Activated naive CD8-positive, alpha-beta T cell (primary cell): ENCODE results near the gene MRPL42.
"Not testable (repeated sequence)": the region's sequence is repeated elsewhere in the genome, so short reads cannot be mapped to it uniquely, and the experiment has no call there.

Experiments used
- H3K27ac Mint-ChIP-seq: one replicate; pipeline ENCODE4 v1.8.0; 2021; ENCODE audit warnings: mixed read lengths
- H3K27me3 Mint-ChIP-seq: one replicate; pipeline ENCODE4 v1.8.0; 2021; ENCODE audit warnings: mixed read lengths
- H3K36me3 Mint-ChIP-seq: one replicate; pipeline ENCODE4 v1.8.0; 2021; ENCODE audit warnings: mixed read lengths
- H3K4me1 Mint-ChIP-seq: one replicate; pipeline ENCODE4 v1.8.0; 2021; ENCODE audit warnings: low read depth, mixed read lengths
- H3K4me3 Mint-ChIP-seq: one replicate; pipeline ENCODE4 v1.8.0; 2021; ENCODE audit warnings: mild to moderate bottlenecking, mixed read lengths
- H3K9me3 Mint-ChIP-seq: one replicate; pipeline ENCODE4 v1.8.0; 2021; ENCODE audit warnings: low read depth, mixed read lengths

MRPL42 gene

DNA sequence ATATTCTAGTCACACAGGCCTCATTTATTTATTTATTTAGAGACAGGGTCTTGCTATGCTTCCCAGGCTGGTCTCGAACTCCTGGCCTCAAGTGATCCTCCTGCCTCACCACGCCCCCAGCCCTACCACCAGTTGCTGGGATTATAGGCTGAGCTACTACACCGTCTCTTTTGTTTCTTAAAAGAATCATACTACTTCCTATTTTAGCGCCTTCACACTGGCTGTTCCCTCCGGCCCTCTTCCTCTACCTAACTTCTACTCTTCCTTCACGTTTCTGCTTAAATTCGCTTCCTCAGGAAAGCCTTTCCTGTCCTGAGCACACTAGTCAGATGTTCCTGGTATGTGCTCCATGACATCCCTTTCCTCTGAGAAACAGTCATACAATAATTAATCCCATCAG is 6.4 kb upstream of the MRPL42 start:
- peaks cover 2% of the 10 kb centered on the region for H3K36me3 Mint-ChIP-seq
- no peaks in the 10 kb centered on the region for H3K27me3 Mint-ChIP-seq
- no peaks in the 10 kb centered on the region for H3K4me1 Mint-ChIP-seq
- no peak overlapping the region for H3K27ac Mint-ChIP-seq
- no peaks in the 10 kb centered on the region for H3K9me3 Mint-ChIP-seq
- no peak overlapping the region for H3K4me3 Mint-ChIP-seq

DNA sequence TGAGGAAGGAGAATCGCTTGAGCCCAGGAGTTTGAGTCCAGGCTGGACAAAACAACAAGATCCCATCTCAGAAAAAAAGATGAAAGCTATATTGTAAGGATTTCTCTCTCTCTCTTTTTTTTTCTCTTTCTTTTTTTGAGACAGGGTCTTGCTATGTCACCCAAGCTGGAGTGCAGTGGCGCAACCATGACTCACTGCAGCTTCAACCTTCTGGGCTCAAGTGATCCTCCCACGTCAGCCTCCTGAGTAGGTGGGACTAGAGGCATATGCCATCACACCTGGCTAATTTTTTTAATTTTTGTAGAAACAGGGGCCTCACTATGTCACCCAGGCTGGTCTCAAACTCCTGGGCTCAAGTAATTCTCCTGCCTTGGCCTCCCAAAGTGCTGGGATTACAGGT is 5.8 kb upstream of the MRPL42 start:
- Mint-ChIP-seq H3K9me3 (no peaks in the 10 kb centered on the region), H3K36me3 (peaks cover 2% of the 10 kb centered on the region), H3K27me3 (no peaks in the 10 kb centered on the region), H3K4me1 (no peaks in the 10 kb centered on the region), H3K27ac (no peak overlapping the region), H3K4me3 (no peak overlapping the region)

DNA sequence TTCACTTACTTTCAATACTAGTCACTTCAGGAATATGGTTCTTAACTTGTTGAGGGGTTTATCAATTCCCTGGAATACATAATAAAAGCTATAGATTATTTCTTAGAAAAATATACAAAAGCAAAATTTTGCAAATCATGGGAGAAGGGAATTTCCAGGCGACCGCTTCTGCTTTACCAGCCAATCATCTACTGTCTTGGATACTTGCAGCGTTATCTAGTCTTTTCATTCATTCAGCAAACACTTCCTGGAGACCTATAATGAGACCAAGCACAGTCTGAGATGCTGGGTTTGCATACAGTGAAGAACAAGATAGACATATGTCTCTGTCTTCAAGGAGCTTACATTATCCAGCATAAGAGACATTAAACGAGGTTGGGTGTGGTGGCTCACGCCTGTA is 1.5 kb upstream of the MRPL42 start:
- no peaks in the 10 kb centered on the region for H3K9me3 Mint-ChIP-seq
- H3K27ac Mint-ChIP-seq, result no peak overlapping the region
- peaks cover 4% of the 10 kb centered on the region for H3K36me3 Mint-ChIP-seq
- H3K4me3 Mint-ChIP-seq, result peak overlapping the region; percentile 4
- peaks cover 33% of the 10 kb centered on the region for H3K4me1 Mint-ChIP-seq
- H3K27me3 Mint-ChIP-seq, result no peaks in the 10 kb centered on the region

GRCh38 chr12:93466625-93467350 is 526 bp upstream of the MRPL42 start:
- Mint-ChIP-seq H3K36me3 (peaks cover 5% of the 10 kb centered on the region), H3K4me3 (peak overlapping the region; percentile 98), H3K4me1 (peaks cover 36% of the 10 kb centered on the region), H3K27ac (peak overlapping the region; percentile 94), H3K27me3 (no peaks in the 10 kb centered on the region), H3K9me3 (no peaks in the 10 kb centered on the region)

DNA sequence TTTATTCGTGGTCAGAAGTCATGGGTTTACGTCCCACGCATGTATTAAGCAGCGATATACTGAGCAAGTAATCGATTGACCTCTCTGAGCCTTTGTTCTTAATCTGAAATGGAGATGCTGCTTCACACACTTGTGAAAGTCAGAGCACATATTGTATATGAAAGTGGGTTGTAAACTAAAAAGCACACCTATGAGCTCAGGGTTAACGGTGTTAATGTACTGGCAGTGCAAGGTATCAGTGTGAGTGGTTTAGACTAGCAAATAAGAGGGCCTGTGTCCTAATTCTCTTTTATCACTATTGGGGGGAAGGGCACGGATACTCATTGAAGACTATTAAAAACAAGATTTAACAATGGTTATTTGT is 676 bp downstream of the MRPL42 start:
- Mint-ChIP-seq H3K36me3 (peaks cover 5% of the 10 kb centered on the region), H3K9me3 (no peaks in the 10 kb centered on the region), H3K27ac (peak overlapping the region; percentile 94), H3K4me3 (peak overlapping the region; percentile 98), H3K4me1 (peaks cover 38% of the 10 kb centered on the region), H3K27me3 (no peaks in the 10 kb centered on the region)

DNA sequence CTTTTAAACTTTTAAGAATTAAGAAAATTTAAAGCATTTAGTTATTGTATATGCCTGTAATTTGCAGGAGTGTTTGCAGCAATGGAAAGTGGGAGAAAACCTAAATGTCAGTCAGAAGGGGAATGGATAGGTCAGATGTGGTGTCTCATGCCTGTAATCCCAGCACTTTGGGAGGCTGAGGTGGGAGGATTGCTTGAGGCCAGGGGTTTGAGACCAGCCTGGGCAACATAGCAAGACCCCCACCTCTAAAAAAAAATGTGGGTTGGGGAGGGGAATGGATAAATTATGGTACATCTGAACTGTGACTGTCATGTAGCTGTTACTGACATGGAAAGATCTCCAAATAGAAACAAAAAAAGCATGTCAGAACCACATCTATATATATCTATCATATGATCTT is 2.1 kb downstream of the MRPL42 start:
- Mint-ChIP-seq H3K27ac (no peak overlapping the region), H3K9me3 (no peaks in the 10 kb centered on the region), H3K36me3 (peaks cover 5% of the 10 kb centered on the region), H3K4me3 (peak overlapping the region; percentile 53), H3K27me3 (no peaks in the 10 kb centered on the region), H3K4me1 (peaks cover 38% of the 10 kb centered on the region)

- Mint-ChIP-seq H3K4me1 (peaks cover 6% of the 10 kb centered on the region), H3K4me3 (no peak overlapping the region), H3K36me3 (peaks cover 3% of the 10 kb centered on the region), H3K27ac (no peak overlapping the region), H3K27me3 (no peaks in the 10 kb centered on the region), H3K9me3 (no peaks in the 10 kb centered on the region)
Observed at GRCh38 chr12:93476555-93476954, 9.2 kb downstream of the MRPL42 start.

DNA sequence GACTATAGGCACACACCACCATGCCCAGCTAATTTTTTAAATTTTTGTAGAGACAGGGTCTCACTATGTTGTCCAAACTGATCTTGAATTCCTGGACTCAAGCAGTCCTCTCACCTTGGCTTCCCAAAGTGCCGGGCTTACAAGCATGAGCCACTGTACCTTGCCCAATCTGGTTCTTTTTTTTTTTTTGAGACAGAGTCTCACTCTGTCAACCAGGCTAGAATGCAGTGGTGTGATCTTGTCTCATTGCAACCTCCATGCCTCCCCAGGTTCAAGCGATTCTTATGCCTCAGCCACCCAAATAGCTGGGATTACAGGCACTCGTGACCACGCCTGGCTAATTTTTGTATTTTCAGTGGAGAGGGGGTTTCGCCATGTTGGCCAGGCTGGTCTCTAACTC is 15.4 kb downstream of the MRPL42 start:
- Mint-ChIP-seq H3K4me3 (no peak overlapping the region), H3K27ac (no peak overlapping the region), H3K4me1 (peaks cover 3% of the 10 kb centered on the region), H3K9me3 (no peaks in the 10 kb centered on the region), H3K27me3 (no peaks in the 10 kb centered on the region), H3K36me3 (peaks cover 3% of the 10 kb centered on the region)

GRCh38 chr12:93483151-93483807 is 16.0 kb downstream of the MRPL42 start:
- no peak overlapping the region for H3K27ac Mint-ChIP-seq
- peaks cover 3% of the 10 kb centered on the region for H3K36me3 Mint-ChIP-seq
- peaks cover 3% of the 10 kb centered on the region for H3K4me1 Mint-ChIP-seq
- no peaks in the 10 kb centered on the region for H3K9me3 Mint-ChIP-seq
- no peak overlapping the region for H3K4me3 Mint-ChIP-seq
- no peaks in the 10 kb centered on the region for H3K27me3 Mint-ChIP-seq

GRCh38 chr12:93484315-93484981 is 17.1 kb downstream of the MRPL42 start:
- Mint-ChIP-seq H3K4me1 (peaks cover 3% of the 10 kb centered on the region), H3K9me3 (no peaks in the 10 kb centered on the region), H3K36me3 (peaks cover 3% of the 10 kb centered on the region), H3K27ac (no peak overlapping the region), H3K27me3 (no peaks in the 10 kb centered on the region), H3K4me3 (no peak overlapping the region)

GRCh38 chr12:93492808-93493207 is 25.5 kb downstream of the MRPL42 start:
- H3K27ac Mint-ChIP-seq, H3K9me3 Mint-ChIP-seq, H3K36me3 Mint-ChIP-seq, H3K27me3 Mint-ChIP-seq, H3K4me3 Mint-ChIP-seq, H3K4me1 Mint-ChIP-seq: not testable (repeated sequence)

DNA sequence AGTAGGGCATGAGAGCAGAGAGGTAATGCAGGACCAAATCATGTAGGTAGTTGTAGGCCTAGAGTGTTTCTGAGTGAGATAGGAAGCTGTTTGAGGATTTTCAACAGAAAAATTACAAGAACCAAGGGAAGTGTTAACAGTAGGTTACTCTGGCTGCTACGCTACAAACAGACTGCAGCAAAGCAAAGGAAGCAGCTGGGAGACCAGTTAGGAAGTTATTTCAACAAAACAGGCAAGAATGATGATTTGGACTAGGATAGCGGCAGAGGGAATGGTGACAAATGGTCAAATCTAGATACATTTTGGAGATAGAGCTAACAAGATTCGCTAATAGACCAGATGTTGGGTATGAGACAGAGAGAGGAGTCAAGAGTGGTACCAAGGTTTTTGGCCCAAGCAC is 26.8 kb downstream of the MRPL42 start:
- H3K27ac Mint-ChIP-seq, result no peak overlapping the region
- H3K27me3 Mint-ChIP-seq, result no peaks in the 10 kb centered on the region
- no peaks in the 10 kb centered on the region for H3K9me3 Mint-ChIP-seq
- H3K36me3 Mint-ChIP-seq, result peaks cover 4% of the 10 kb centered on the region
- peaks cover 9% of the 10 kb centered on the region for H3K4me1 Mint-ChIP-seq
- H3K4me3 Mint-ChIP-seq, result no peak overlapping the region

GRCh38 chr12:93497456-93497855 is 30.1 kb downstream of the MRPL42 start:
- Mint-ChIP-seq H3K27ac (no peak overlapping the region), H3K4me3 (no peak overlapping the region), H3K27me3 (no peaks in the 10 kb centered on the region), H3K9me3 (no peaks in the 10 kb centered on the region), H3K36me3 (no peaks in the 10 kb centered on the region), H3K4me1 (peaks cover 5% of the 10 kb centered on the region)

- H3K27me3 Mint-ChIP-seq, H3K27ac Mint-ChIP-seq, H3K9me3 Mint-ChIP-seq, H3K4me1 Mint-ChIP-seq, H3K36me3 Mint-ChIP-seq, H3K4me3 Mint-ChIP-seq: not testable (repeated sequence)
Observed at GRCh38 chr12:93498813-93499212, 31.5 kb downstream of the MRPL42 start.

GRCh38 chr12:93500201-93500600 is 32.9 kb downstream of the MRPL42 start:
- Mint-ChIP-seq H3K4me3 (no peak overlapping the region), H3K27me3 (no peaks in the 10 kb centered on the region), H3K27ac (no peak overlapping the region)

More at GRCh38 chr12:93500201-93500600, 32.9 kb downstream of the MRPL42 start:
- Mint-ChIP-seq H3K36me3 (peaks cover 6% of the 10 kb centered on the region), H3K9me3 (no peaks in the 10 kb centered on the region), H3K4me1 (peaks cover 5% of the 10 kb centered on the region)
